ENCODE measurements around the gene POU2F3. TPM values are rescaled to one million over a fixed set of nuclear protein-coding genes. Genes with fewer than 3 reads are reported as not detected.

POU2F3 gene
- total RNA-seq, 2 experiments from 2014 or later = not detected

- Mint-ChIP-seq H3K27me3 (peaks cover 8% of the 10 kb centered on the region), H3K9me3 (no peaks in the 10 kb centered on the region), H3K4me1 (peaks cover 5% of the 10 kb centered on the region), H3K36me3 (no peaks in the 10 kb centered on the region), H3K27ac (no peak overlapping the region), H3K4me3 (no peak overlapping the region)
- DNase-seq = no peak
Observed at GRCh38 chr11:120205596-120206161, 34.3 kb upstream of the POU2F3 start.

GRCh38 chr11:120207512-120207911 lies 32.4 kb upstream of the POU2F3 start:
- Mint-ChIP-seq H3K36me3 (no peaks in the 10 kb centered on the region), H3K27me3 (peaks cover 3% of the 10 kb centered on the region), H3K9me3 (no peaks in the 10 kb centered on the region), H3K27ac (no peak overlapping the region), H3K4me1 (peaks cover 11% of the 10 kb centered on the region), H3K4me3 (no peak overlapping the region)
- no peak for DNase-seq

GRCh38 chr11:120208001-120208441 lies 31.9 kb upstream of the POU2F3 start:
- H3K4me1 Mint-ChIP-seq = peaks cover 11% of the 10 kb centered on the region
- no peak overlapping the region for H3K4me3 Mint-ChIP-seq
- H3K27me3 Mint-ChIP-seq = peaks cover 3% of the 10 kb centered on the region
- no peaks in the 10 kb centered on the region for H3K9me3 Mint-ChIP-seq
- no peak for DNase-seq
- no peaks in the 10 kb centered on the region for H3K36me3 Mint-ChIP-seq
- H3K27ac Mint-ChIP-seq = no peak overlapping the region

- no peak for DNase-seq
- Mint-ChIP-seq H3K4me3 (no peak overlapping the region), H3K27me3 (peaks cover 3% of the 10 kb centered on the region), H3K36me3 (no peaks in the 10 kb centered on the region), H3K4me1 (peaks cover 11% of the 10 kb centered on the region), H3K27ac (no peak overlapping the region), H3K9me3 (no peaks in the 10 kb centered on the region)
Observed at GRCh38 chr11:120208777-120209176, 31.2 kb upstream of the POU2F3 start.

GRCh38 chr11:120209746-120210625 lies 30.0 kb upstream of the POU2F3 start:
- Mint-ChIP-seq H3K27me3 (peaks cover 3% of the 10 kb centered on the region), H3K36me3 (no peaks in the 10 kb centered on the region), H3K9me3 (no peaks in the 10 kb centered on the region), H3K4me3 (peak overlapping the region; percentile 76), H3K4me1 (peaks cover 11% of the 10 kb centered on the region), H3K27ac (peak overlapping the region; percentile 61)
- no peak for DNase-seq

GRCh38 chr11:120210626-120211521 lies 29.1 kb upstream of the POU2F3 start, which contains the start of gene OAF:
OAF (plus strand) TSS chr11:120211032; CDS start chr11:120211280, 248 bp downstream.
- DNase-seq = peak; percentile 72
- no peaks in the 10 kb centered on the region for H3K36me3 Mint-ChIP-seq
- H3K27ac Mint-ChIP-seq = peak within 1 kb of the TSS; percentile 75
- H3K27me3 Mint-ChIP-seq = peaks cover 3% of the 10 kb centered on the region
- H3K4me3 Mint-ChIP-seq = peak within 1 kb of the TSS; percentile 90
- peaks cover 11% of the 10 kb centered on the region for H3K4me1 Mint-ChIP-seq
- no peaks in the 10 kb centered on the region for H3K9me3 Mint-ChIP-seq

GRCh38 chr11:120211522-120212258 lies 28.2 kb upstream of the POU2F3 start:
- H3K4me1 Mint-ChIP-seq = peaks cover 11% of the 10 kb centered on the region
- peak overlapping the region; percentile 90 for H3K4me3 Mint-ChIP-seq
- H3K36me3 Mint-ChIP-seq = no peaks in the 10 kb centered on the region
- H3K27ac Mint-ChIP-seq = peak overlapping the region; percentile 75
- no peaks in the 10 kb centered on the region for H3K27me3 Mint-ChIP-seq
- no peak for DNase-seq
- H3K9me3 Mint-ChIP-seq = no peaks in the 10 kb centered on the region

GRCh38 chr11:120212259-120212878 lies 27.6 kb upstream of the POU2F3 start:
- Mint-ChIP-seq H3K27ac (no peak overlapping the region), H3K27me3 (no peaks in the 10 kb centered on the region), H3K9me3 (no peaks in the 10 kb centered on the region), H3K4me3 (peak overlapping the region; percentile 37), H3K4me1 (peaks cover 11% of the 10 kb centered on the region), H3K36me3 (no peaks in the 10 kb centered on the region)
- DNase-seq = no peak

- no peak overlapping the region for H3K4me3 Mint-ChIP-seq
- H3K4me1 Mint-ChIP-seq = peaks cover 11% of the 10 kb centered on the region
- no peaks in the 10 kb centered on the region for H3K36me3 Mint-ChIP-seq
- no peaks in the 10 kb centered on the region for H3K27me3 Mint-ChIP-seq
- no peak for DNase-seq
- no peak overlapping the region for H3K27ac Mint-ChIP-seq
- H3K9me3 Mint-ChIP-seq = no peaks in the 10 kb centered on the region
Observed at GRCh38 chr11:120212926-120213325, 27.0 kb upstream of the POU2F3 start.

- Mint-ChIP-seq H3K27ac (no peak overlapping the region), H3K9me3 (no peaks in the 10 kb centered on the region), H3K4me3 (no peak overlapping the region), H3K4me1 (peaks cover 11% of the 10 kb centered on the region), H3K27me3 (no peaks in the 10 kb centered on the region), H3K36me3 (no peaks in the 10 kb centered on the region)
- no peak for DNase-seq
Observed at GRCh38 chr11:120214581-120214980, 25.4 kb upstream of the POU2F3 start.

GRCh38 chr11:120215634-120216033 lies 24.3 kb upstream of the POU2F3 start:
- Mint-ChIP-seq H3K27ac (no peak overlapping the region), H3K27me3 (no peaks in the 10 kb centered on the region), H3K36me3 (no peaks in the 10 kb centered on the region), H3K9me3 (no peaks in the 10 kb centered on the region), H3K4me3 (no peak overlapping the region), H3K4me1 (peaks cover 6% of the 10 kb centered on the region)
- no peak for DNase-seq

- no peak for DNase-seq
- Mint-ChIP-seq H3K4me3 (no peak overlapping the region), H3K27me3 (no peaks in the 10 kb centered on the region), H3K36me3 (no peaks in the 10 kb centered on the region), H3K9me3 (no peaks in the 10 kb centered on the region), H3K27ac (no peak overlapping the region), H3K4me1 (peaks cover 11% of the 10 kb centered on the region)
Observed at GRCh38 chr11:120216426-120217102, 23.4 kb upstream of the POU2F3 start.

GRCh38 chr11:120217526-120217925 lies 22.4 kb upstream of the POU2F3 start:
- Mint-ChIP-seq H3K27me3 (no peaks in the 10 kb centered on the region), H3K27ac (peak overlapping the region; percentile 23), H3K9me3 (no peaks in the 10 kb centered on the region), H3K4me3 (no peak overlapping the region), H3K36me3 (no peaks in the 10 kb centered on the region), H3K4me1 (peaks cover 6% of the 10 kb centered on the region)
- DNase-seq = no peak

All from activated naive CD8-positive, alpha-beta T cell treated with anti-CD3 and anti-CD28 coated beads for 36 hours (primary cell).